Esophagus muscularis mucosa (tissue), 4 donors: Measurements from ENCODE around the gene LGALS1. TPM values are rescaled to one million over a fixed set of nuclear protein-coding genes. Genes with fewer than 3 reads are reported as not detected.
A peak's percentile ranks its signal among the peaks of the same experiment; 100 is the strongest.

Experiments
- DNase-seq: peaks from one replicate; pipeline ENCODE4 v3.0.0-alpha.2; 2017; ENCODE audit errors: extremely low spot score
- H3K27ac ChIP-seq, 4 donors: fragments of 200-600 bp; sonication (generic); replicated peaks in 1 of 4; 1 replicate in 3 of 4; 2 replicates in 1 of 4; pipeline ENCODE4 v1.5.1; 2016 to 2019; ENCODE audit warnings: mild to moderate bottlenecking in 1 of 4
- H3K27me3 ChIP-seq, 4 donors: fragments of 200-600 bp; sonication (generic); one replicate each; pipeline versions ENCODE4 v1.5.1 to v1.6.0; 2016 to 2019
- H3K36me3 ChIP-seq, 4 donors: fragments of 200-600 bp; sonication (generic); one replicate each; pipeline ENCODE4 v1.5.1; 2016 to 2019
- H3K4me1 ChIP-seq, 4 donors: fragments of 200-600 bp; sonication (generic); one replicate each; pipeline ENCODE4 v1.5.1; 2016 to 2019
- H3K4me3 ChIP-seq, 4 donors: fragments of 200-600 bp; sonication (generic); 1 replicate in 2 of 4; 2 replicates in 2 of 4; pipeline ENCODE4 v1.5.1; 2016 to 2019; ENCODE audit warnings: mild to moderate bottlenecking in 4 of 4, moderate library complexity in 1 of 4
- H3K9me3 ChIP-seq, 4 donors: fragments of 200-600 bp; sonication (generic); 1 replicate in 3 of 4; 2 replicates in 1 of 4; pipeline ENCODE4 v1.5.1; 2016 to 2019
- CTCF ChIP-seq, 3 experiments: fragments of 200-600 bp in 2 of 3; fragments of 450-650 bp in 1 of 3; sonication (generic) in 2 of 3; IDR thresholded peaks; one replicate each; pipeline ENCODE4 v1.5.1; 2017 to 2019; ENCODE audit warnings: antibody characterized with exemption in 3 of 3, mild to moderate bottlenecking in 2 of 3, moderate library complexity in 1 of 3
- EP300 ChIP-seq: sonication (generic); formaldehyde crosslinking; IDR thresholded peaks from one replicate; pipeline ENCODE4 v1.6.1; 2017; ENCODE audit warnings: antibody characterized with exemption
- POLR2A ChIP-seq: fragments of 450-650 bp; IDR thresholded peaks from one replicate; pipeline ENCODE4 v1.6.1; 2017; ENCODE audit warnings: antibody characterized with exemption, moderate library complexity, mild to moderate bottlenecking, low read depth
- POLR2AphosphoS5 ChIP-seq, 2 donors: sonication (generic); formaldehyde crosslinking; IDR thresholded peaks; one replicate each; pipeline ENCODE4 v1.6.1; 2017; ENCODE audit warnings: antibody characterized with exemption in 2 of 2
- WGBS: methylation state at CpG from one replicate; pipeline ENCODE4 v1.1.5; 2018; 5-methylcytosine and 5-hydroxymethylcytosine counted together
- intact Hi-C: fragments of 100-400 bp; cut with DNase I; formaldehyde crosslinking; loops from one replicate; pipeline ENCODE4 v1.15.1; 2023
- total RNA-seq, 4 donors: library from RNA; depleted of rRNA; stranded (reverse); fragments of >200 nt; gene quantifications; one replicate each; pipeline versions ENCODE4 v1.1.0 to v1.2.1, GENCODE V29; 2016

Gene LGALS1
- total RNA-seq, 4 donors from 2014 or later = 710 to 1,112 (median 1,021) TPM

GRCh38 chr22:37640591-37641560 lies 34.6 kb upstream of the LGALS1 start:
- H3K4me1 ChIP-seq = peaks cover 29 to 46% (median 36%) of the 10 kb centered on the region in 4 donors
- DNase-seq = no peak
- intact Hi-C loops = no loop called here
- 81% methylated on average over 22 of the region's 24 CpGs for WGBS
- peaks cover 3 to 35% (median 12%) of the 10 kb centered on the region in 4 donors for H3K27me3 ChIP-seq
- peak overlapping the region; percentile 54 to 72 (median 58) for H3K4me3 ChIP-seq
- peak overlapping the region in 1 of 4 donors; percentile 40 for H3K27ac ChIP-seq
- peaks cover 0 to 4% (median 0%) of the 10 kb centered on the region in 4 donors for H3K36me3 ChIP-seq
- TF ChIP-seq POLR2AphosphoS5 (IDR thresholded peaks at IDR 0.05) (no peak), CTCF (IDR thresholded peaks at IDR 0.05) (no peak), POLR2A (no peak), EP300 (no peak)
- no peaks in the 10 kb centered on the region for H3K9me3 ChIP-seq

GRCh38 chr22:37641561-37641949 lies 33.9 kb upstream of the LGALS1 start:
- Histone ChIP-seq H3K4me1 (peaks cover 29 to 46% (median 36%) of the 10 kb centered on the region in 4 donors), H3K36me3 (peaks cover 0 to 4% (median 0%) of the 10 kb centered on the region in 4 donors), H3K9me3 (no peaks in the 10 kb centered on the region), H3K4me3 (no peak overlapping the region), H3K27me3 (peaks cover 3 to 35% (median 12%) of the 10 kb centered on the region in 4 donors), H3K27ac (no peak overlapping the region)
- intact Hi-C loops = no loop called here
- 87% methylated on average over 4 of the region's 5 CpGs for WGBS
- TF ChIP-seq EP300 (no peak), CTCF (IDR thresholded peaks at IDR 0.05) (no peak), POLR2AphosphoS5 (IDR thresholded peaks at IDR 0.05) (no peak), POLR2A (no peak)
- no peak for DNase-seq

GRCh38 chr22:37643225-37643847 lies 32.1 kb upstream of the LGALS1 start:
- Histone ChIP-seq H3K4me1 (peaks cover 28 to 43% (median 34%) of the 10 kb centered on the region in 4 donors), H3K4me3 (no peak overlapping the region), H3K27me3 (peaks cover 3 to 35% (median 12%) of the 10 kb centered on the region in 4 donors), H3K27ac (no peak overlapping the region), H3K9me3 (no peaks in the 10 kb centered on the region), H3K36me3 (peaks cover 0 to 4% (median 0%) of the 10 kb centered on the region in 4 donors)
- peak; percentile 95 for DNase-seq
- WGBS = 55% methylated on average over 4 of the region's 9 CpGs
- no peak for TF ChIP-seq EP300
- TF ChIP-seq CTCF (IDR thresholded peaks at IDR 0.05) = peak; percentile 90 to 97 (median 91)
- TF ChIP-seq POLR2AphosphoS5 (IDR thresholded peaks at IDR 0.05) = peak in 1 of 2 donors; percentile 43
- intact Hi-C loops = loop anchor here (1.0 kb wide), 1 partner anchor 38 kb away; no protein-coding TSS in a partner anchor

GRCh38 chr22:37647317-37647716 lies 28.1 kb upstream of the LGALS1 start:
- intact Hi-C loops = no loop called here
- Histone ChIP-seq H3K4me1 (peaks cover 5 to 12% (median 9%) of the 10 kb centered on the region in 4 donors), H3K27ac (peak overlapping the region in 1 of 4 donors; percentile 6), H3K36me3 (peaks cover 0 to 20% (median 11%) of the 10 kb centered on the region in 4 donors), H3K4me3 (no peak overlapping the region), H3K27me3 (no peaks in the 10 kb centered on the region), H3K9me3 (no peaks in the 10 kb centered on the region)
- WGBS = 91% methylated on average over 8 of the region's 9 CpGs
- no peak for TF ChIP-seq EP300
- no peak for TF ChIP-seq POLR2A
- TF ChIP-seq POLR2AphosphoS5 (IDR thresholded peaks at IDR 0.05) = no peak
- no peak for TF ChIP-seq CTCF (IDR thresholded peaks at IDR 0.05)
- no peak for DNase-seq
